Right lung (tissue), 10 donors: ENCODE data around the gene ARTN. TPM values are rescaled to one million over a fixed set of nuclear protein-coding genes. Genes with fewer than 3 reads are reported as not detected.

Experiments
- DNase-seq, 2 donors: peaks; one replicate each; pipeline ENCODE4 v3.0.0-alpha.2; 2013
- long read RNA-seq, 8 donors: transcript quantifications; one replicate each; lab custom pipeline, GENCODE V29; 2026
- polyA plus RNA-seq, 5 donors: library from polyadenylated mRNA; unstranded; fragments of 120-200 nt; gene quantifications; one replicate each; pipeline versions ENCODE4 v1.2.1 to v1.2.3, GENCODE V29; 2013; ENCODE audit warnings: inconsistent platforms in 1 of 5, low replicate concordance in 1 of 5; ENCODE audit not compliant: insufficient read length in 5 of 5, insufficient read depth in 1 of 5

The ARTN gene, protein sequence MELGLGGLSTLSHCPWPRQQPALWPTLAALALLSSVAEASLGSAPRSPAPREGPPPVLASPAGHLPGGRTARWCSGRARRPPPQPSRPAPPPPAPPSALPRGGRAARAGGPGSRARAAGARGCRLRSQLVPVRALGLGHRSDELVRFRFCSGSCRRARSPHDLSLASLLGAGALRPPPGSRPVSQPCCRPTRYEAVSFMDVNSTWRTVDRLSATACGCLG
- polyA plus RNA-seq: 1 to 10 TPM; 1.9 to 3.9 (median 2.8) TPM
- long read RNA-seq, donor 1, partial matches to known transcripts: 0 of 1 reads
- long read RNA-seq, donor 1, other reads (novel, unspliced or antisense): 0 of 1 reads
- long read RNA-seq, donor 2: 0 reads
- long read RNA-seq, donor 3, partial matches to known transcripts: 0 of 2 reads
- long read RNA-seq, donor 3, other reads (novel, unspliced or antisense): 0 of 2 reads
- long read RNA-seq, donor 4, partial matches to known transcripts: 0 of 1 reads
- long read RNA-seq, donor 4, other reads (novel, unspliced or antisense): 0 of 1 reads
- long read RNA-seq, donor 5: 0 reads
- long read RNA-seq, donor 6: 0 reads
- long read RNA-seq, donor 7: 0 reads
- long read RNA-seq, donor 8, partial matches to known transcripts: 0 of 2 reads
- long read RNA-seq, donor 8, other reads (novel, unspliced or antisense): 0 of 2 reads

DNA sequence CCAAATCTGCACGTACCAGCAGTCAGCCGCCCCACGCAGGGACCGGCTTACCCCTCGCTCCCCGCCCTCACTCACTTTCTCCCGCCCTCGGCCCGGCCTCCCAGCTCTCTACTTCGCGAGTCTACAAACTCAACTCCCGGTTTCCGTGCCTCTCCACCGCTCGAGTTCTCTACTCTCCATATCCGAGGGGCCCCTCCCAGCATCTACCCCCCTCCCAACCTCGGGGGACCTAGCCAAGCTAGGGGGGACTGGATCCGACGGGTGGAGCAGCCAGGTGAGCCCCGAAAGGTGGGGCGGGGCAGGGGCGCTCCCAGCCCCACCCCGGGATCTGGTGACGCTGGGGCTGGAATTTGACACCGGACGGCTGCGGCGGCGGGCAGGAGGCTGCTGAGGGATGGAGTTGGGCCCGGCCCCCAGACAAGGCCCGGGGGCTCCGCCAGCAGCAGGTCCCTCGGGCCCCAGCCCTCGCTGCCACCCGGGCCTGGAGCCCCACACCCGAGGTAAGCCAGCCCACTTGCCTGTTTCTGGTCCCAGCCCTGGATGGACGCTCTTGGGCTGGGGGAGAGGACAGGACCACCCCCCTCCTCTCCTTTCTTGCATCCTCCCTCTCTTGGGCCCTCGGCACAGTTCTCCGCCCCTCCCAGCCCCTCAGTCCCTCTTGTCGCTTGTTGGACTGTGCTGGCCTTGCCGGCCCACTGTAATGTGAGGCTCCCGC, at the start of gene ARTN:
Gene ARTN, plus strand, starts transcription at position 416 of the 715 bp plus-strand sequence. CDS start 1,856 bp downstream, outside the sequence.
- peak in 1 of 2 donors; percentile 24 for DNase-seq

DNA sequence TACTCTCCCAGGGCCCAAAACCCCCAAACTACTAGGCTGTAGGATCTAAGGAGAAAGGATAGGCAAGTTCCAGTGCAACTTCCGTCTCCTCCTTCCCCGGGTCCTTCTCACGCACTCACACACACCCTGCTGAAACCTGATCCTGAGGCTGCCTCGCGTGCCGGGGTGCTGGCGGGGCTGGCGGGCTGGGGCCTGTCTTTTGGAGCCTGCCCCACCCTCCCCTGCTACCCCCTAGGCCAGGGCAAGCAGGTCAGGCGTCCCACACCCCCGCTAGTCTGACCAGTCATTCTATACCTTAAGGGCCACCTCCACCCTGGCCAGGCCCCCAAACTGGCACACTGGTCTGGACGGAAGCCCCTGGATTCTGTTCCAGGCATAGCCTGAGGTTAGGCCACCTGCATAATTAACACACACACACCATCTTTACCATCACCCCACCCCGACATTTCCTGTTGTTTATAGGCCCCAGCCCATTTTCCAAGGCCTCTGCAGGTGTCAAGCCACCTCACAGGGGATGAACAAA, 48.3 kb upstream of the ARTN start:
- no peak for DNase-seq

DNA sequence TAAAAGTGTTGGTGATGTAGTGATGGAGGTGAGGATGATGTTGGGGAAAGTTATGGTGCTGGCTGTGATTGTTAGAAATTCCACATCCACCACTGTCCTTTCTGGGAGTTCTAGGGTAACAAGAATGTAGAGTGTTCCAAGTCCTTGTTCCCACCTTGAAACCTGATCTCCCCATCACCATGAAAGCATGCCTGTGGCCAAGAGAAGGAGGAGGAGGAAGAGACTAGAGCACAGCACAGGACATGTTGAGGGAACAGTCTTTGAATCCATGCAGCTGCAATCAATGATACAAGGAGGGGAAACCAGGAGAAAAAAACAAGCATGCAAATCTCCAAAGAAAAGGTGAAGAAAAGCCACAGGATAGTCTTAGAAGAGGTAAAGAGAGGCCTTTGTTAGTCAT, 45.9 kb upstream of the ARTN start:
- no peak for DNase-seq

DNA sequence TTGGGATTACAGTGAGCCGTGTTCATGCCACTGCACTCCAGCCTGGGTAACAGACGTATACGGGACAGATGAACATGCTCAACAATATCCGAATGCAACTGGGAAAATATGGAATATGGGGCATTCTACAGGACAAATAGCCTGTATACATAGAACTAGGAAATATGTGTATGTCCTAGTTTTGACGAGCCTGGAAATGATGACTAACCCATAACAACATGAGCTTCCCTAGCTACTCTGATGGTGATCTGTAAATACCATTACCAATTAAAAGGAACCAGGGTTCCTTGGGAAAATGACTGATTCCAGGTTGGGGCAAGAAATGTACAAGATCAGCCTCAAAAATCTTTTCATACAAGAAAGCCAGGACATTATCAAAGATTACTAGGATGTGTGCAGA, 42.8 kb upstream of the ARTN start:
- no peak for DNase-seq

DNA sequence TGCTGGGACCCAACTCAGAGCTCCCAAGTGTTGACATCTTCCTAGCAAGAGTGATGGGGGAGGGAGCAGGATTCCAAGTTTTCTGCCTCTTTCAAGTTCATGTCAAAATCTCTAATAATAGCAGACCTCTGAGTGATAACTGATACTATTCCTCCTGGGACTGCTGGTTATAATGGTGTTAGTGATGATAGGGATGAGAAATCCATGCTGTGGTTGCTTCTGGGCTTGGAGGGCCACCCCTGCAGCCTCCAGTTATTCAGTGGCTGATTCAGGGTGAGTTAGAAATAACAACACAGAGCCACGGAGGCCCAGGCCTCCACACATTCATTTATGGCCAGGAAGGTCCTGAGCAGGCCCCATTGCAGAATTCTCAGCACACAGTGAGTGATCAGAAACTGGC, 40.6 kb upstream of the ARTN start:
- no peak for DNase-seq

DNA sequence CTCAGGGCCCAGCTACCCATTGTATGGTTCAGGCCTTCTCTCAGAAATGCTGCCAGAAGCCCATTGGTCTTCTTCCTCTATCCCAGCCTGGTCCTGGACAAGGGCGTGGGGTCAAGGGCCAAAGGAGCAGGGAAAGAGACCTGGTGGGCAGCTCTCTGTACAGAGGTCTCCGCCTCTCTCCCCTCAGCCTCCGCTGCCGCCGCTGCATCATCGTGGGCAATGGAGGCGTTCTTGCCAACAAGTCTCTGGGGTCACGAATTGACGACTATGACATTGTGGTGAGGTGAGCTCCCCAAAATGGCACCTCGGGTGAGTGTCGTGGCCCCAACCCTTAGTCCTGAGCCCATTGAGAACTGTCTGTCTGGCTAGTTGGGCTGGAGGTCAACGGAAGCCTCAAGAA, 34.6 kb upstream of the ARTN start:
- no peak for DNase-seq

DNA sequence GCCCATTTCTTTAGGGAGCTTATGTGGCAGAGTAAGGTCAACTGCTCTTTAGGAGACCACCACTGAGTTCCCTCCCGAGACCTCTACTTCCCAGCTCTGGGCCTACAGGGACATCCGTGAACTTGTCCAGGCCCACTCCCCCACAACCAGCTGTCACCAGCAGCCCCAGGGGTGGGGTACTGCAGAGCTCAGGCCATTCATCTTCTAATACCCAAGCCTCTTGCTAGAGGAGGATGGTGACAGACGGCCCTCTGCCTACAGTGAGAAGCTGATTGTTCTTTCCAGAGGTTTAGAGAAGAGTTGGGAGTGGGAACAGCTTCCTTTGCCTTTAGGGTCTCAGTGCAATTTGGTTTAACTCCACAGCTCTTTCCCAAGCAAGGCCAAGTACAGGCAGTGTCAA, 33.2 kb upstream of the ARTN start:
- no peak for DNase-seq

DNA sequence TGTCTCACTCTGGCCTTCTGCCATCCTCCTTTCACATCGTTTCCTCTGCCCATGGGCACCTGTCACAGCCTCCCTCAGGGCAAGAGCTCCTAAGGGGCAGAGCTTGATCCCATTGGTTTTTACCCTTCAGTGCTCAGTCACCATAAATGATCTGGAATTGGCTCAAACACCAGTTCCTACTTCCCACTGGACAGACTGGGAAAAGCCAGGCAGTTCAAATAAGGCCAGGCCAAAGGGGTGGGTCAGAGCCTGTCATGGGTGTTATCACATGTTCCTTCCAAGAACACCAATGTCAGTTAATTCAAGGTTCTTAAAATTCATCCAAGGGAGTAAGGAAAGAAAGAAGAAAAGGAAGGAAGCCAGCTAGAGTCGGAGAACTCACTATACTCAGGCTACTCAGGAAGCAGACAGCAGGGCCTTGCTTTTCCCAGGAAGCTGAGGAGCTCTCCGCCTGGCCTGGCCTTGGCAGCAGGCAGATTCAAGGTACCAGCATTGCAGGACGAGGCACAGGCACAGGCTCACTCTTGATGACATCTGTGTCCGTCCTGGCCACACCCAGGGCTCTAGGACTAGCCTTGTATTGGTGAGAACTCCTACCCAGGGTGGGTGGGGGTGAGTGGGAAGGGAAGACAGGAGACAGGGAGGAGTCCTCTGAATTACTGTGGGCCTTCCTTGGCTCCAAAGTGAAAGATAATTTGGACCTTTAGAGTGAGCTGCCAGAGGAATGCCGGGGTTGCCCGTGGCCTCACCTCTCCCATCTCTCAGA, 32.2 kb upstream of the ARTN start:
- DNase-seq: no peak

DNA sequence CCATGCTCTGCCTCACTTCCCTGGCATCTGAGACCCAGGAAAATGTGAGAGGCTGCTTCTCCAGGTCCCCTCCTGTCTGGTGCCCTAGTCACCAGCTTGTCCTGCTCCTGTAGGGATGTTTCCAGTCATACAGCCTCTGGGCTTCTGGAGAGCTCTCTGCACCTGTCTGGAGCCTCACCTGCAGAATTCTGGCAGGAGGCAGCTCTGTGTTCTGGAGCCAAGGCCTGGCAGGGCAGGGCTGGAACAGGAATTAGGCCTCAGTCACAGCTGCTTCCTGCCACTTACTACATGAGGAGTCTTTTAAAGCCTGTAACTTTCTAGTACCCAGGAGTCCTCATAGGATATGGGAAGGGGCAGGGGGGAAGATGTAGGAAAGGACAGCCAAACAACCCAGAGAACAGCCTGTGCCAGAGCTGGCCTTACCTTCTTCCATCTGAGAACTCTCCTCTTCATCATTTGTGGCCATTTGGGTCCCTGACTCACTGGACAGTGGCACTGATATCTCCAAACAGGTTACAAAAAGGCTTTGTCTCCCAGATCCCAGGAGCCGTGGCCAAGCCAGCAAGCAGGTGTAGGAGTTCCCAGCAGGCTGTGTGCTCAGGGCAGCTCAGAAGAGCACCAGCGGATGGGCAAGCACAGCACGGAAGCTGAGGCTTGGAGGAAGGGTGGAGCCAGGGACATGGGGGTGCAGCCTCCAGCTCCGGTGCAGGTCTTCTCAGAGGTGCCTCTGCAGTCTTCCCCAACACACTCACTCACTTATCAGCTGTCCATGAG, 31.4 kb upstream of the ARTN start:
- no peak for DNase-seq

DNA sequence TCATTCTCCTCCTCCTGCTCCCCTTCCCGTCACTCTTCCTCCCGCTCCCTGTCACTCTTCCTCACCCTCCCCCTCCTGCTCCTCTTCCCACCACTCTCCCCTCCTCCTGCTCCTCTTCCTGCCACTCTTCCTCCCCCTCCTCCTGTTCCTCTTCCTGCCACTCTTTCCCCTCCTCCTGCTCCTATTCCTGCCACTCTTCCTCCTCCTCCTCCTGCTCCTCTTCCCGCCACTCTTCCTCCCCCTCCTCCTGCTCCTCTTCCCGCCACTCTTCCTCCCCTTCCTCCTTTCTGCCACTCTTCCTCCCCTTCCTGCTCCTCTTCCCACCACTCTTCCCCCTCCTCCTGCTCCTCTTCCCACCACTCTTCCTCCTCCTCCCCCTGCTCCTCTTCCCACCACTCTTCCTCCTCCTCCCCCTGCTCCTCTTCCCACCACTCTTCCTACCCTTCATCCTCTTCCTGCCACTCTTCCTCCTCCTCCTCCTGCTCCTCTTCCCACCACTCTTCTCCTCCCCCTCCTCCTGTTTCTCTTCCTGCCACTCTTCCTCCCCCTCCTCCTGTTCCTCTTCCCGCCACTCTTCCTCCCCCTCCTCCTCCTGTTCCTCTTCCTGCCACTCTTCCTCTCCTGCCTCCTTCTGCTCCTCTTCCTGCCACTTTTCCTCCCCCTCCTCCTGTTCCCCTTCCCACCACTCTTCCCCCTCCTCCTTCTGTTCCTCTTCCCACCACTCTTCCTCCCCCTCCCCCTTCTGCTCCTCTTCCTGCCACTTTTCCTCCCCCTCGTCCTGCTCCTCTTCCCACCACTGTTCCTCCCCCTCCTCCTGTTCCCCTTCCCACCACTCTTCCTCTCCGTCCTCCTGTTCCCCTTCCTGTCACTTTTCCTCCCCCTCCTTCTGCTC, 28.7 kb upstream of the ARTN start:
- DNase-seq: no peak

DNA sequence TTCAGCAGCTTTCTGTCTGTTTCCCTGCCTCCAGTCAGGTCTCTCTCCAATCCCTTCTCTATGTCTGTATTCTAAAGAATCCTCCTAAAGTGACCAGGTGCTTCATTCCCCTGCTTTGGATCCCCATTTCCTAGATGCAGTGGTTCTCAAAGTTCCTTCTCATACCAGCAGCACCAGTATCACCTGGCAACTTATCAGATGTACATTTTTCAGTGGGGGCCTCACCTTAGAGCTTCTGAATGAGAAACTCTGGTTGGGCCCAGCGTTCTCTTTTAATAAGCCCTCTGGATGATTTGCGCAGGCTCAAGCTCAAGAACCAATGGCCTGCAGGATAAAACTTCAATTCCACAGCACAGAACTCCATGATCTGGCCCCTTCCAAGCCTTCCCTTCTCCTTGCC, 25.4 kb upstream of the ARTN start:
- no peak for DNase-seq

DNA sequence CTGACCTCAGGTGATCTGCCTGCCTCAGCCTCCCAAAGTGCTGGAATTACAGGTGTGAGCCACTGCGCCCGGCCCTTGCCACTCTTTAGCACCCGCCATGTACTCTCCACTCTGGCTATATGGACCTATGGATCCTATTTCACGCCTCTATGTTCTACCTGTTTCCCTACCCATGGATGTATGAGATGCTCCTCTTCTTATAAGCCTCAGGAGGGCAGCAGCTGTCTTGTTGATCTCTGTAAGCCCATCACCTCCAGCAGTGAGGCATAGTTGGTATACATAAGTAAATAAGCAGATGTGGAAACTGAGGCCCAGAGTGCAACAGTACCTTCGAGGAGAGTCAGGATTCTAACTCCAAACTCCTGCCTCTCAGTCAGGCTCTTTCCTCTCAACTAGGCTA, 24.7 kb upstream of the ARTN start:
- no peak for DNase-seq

DNA sequence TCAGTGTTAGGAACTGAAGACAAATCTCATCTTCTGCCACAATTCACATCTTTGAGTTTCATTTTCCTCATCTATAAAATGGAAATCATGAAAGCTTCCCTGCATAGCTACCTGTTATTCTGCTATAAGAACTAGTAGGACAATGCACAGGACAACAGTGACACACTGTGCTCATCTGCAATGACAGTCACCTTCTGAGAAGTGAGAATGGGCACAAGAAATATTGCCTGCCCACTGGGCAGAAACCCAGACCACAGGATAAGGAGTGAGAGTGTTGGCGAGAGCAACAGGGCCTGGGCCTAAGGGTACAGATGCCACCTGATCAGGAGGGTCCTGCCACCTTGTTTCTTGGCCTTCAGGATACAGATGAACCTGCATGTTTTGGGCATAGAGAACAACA, 23.3 kb upstream of the ARTN start:
- DNase-seq: no peak

DNA sequence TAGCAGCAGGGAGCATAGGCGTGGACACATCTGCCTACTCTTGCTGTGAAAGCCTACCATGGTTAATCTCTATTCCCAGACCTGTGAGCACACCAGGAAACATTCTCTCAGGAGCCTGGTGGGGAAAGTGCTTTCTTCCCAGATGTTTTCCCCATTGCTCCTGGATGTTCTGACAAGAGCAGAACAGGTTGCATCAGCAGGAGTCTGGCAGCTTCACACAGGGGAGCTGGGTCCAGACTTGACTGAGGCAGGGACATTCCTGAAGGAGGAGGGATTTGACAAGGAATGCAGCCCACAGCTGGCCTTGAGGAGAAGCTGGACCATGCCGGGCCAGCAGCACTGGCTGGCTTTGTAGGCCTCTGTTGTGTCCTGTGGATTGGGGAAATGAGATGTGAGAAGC, 21.0 kb upstream of the ARTN start:
- DNase-seq: no peak

DNA sequence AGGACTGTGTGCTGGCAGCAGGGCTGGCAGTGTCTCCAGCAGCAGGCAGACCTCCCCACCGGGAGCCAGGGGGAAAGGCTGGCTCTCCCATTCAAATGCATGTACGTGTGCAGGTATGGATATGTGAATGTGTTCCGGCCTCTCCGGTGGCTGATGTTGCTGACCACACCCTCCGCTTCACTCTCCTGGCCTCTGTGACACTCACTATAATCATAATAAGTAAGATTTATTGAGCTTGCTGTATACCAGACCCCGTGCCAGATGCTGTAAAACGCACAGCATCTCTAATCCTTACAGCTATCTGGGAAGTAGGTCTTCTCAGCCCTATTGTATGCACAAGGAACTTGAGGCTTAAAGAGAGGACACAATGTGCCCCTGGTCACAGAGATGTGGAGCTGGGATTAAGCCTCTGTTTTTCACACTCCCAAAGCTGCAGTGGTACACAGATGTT, 20.5 kb upstream of the ARTN start:
- no peak for DNase-seq

DNA sequence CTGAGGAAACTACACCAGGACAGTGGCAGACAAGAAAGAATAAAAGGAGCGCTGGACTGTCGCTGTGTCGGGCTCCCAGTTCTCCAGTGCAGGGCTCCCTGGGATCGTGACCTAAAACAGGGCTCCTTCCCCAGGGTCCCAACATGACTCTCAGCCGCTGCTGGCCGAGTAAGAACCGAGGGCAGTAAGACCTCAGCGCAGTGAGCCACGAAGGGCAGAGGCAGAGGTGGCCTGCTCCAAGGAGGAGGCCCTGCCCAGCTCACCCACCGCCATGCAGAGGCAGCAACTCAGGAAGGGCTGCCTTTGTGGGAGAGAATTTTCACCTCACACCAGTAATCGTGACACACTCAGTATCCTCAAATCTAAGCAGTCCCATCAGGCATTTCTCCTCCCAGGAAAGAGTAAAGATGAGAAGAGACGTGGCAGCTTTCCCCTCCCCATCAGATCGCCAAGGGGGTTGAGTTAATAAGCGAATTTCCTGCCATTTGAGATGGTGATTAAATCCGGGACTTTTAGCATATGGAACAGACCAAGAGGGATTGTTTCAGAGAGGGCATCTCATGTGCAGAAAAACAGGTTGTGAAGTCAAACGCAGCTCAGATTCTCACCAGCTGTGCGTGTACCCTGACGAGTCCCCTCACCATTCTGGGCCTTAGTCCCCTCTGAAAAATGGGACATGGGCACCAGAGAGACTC, 19.8 kb upstream of the ARTN start:
- no peak for DNase-seq

DNA sequence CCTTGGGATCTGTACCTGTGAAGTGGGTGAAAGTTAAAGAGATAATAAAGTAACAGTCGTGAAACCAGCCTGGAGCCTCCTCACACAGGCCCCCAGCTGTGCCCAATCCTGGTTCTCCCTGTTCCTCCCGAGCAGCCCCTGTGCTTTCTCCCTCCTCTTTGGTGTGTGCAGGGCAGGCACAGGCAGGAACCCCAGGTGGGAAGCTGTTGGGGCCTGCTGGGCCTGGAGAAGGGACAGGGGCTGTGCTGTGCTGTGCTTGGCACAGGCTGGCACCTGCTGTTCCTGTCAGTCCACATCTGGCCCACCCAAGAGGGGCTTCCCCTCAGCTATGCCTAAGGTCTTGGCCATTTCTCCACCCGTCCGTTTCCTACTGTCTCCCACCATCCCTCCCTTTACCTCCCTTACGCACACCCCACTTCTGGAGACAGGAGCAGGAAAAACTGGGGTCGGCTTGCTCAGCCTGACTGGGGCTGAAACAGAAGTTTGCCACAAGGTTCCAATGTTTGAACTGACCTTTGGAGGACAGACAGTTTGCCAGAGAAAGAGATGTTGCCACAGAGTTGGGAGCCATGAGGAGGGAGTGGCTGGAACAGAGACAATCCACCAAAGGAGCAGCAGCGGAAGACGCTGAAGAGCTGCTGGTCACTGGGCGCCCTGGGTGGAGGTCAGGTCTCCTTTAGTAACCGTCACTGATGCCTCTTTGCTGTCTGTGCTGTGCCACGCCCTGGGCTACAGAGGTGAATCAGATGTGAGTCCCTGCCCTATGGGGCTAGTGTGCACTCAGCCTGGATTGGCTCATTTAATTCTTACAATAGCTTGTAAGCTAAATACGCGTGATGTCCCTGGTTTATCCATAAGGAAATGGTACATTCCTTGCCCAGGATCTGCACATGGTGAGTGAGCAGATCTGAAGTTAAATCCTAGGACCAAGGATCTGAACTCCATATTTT, 18.8 kb upstream of the ARTN start:
- no peak for DNase-seq

DNA sequence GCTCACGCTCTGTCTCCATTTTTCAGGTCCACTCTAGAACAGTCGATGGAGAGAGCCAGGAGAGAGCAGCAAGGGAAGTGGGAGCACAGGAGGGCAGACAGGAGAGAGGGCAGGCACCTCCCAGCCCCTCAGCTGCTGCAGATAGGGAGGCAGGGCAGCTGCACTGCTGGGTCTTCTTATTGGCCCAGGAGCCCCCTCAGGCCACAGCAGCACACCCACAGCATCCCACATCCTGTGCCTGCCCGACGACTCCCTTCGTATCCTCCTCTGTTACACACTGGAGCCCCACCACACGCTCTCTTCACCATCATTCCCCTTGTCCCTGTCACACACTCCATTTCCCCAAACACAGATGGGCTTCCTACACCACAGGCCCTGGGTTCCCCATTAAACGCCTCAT, 13.7 kb upstream of the ARTN start:
- DNase-seq: no peak
